Activated CD8-positive, alpha-beta memory T cell treated with anti-CD3 and anti-CD28 coated beads, Interleukin-2, amount 50 U/mL, for 24 hours (primary cell): ENCODE measurements around the gene LIME1.

Source experiments
- DNase-seq: peaks from one replicate; pipeline ENCODE4 v3.0.0-alpha.2; 2020; ENCODE audit errors: extremely low read depth

Gene LIME1

GRCh38 chr20:63750807-63751470 is 14.5 kb downstream of the LIME1 start:
- DNase-seq = no peak

- no peak for DNase-seq
These were observed 15.2 kb downstream of the LIME1 start for GRCh38 chr20:63751471-63752271.

GRCh38 chr20:63752411-63753101 is 16.1 kb downstream of the LIME1 start:
- DNase-seq = no peak

- DNase-seq = no peak
These were observed 16.9 kb downstream of the LIME1 start for GRCh38 chr20:63753381-63753780.

- no peak for DNase-seq
These were observed 17.5 kb downstream of the LIME1 start for GRCh38 chr20:63754008-63754407.

- DNase-seq = no peak
These were observed 19.6 kb downstream of the LIME1 start for GRCh38 chr20:63755933-63756647.

- DNase-seq = no peak
These were observed 20.2 kb downstream of the LIME1 start for GRCh38 chr20:63756648-63756991.

GRCh38 chr20:63758152-63758551 is 21.7 kb downstream of the LIME1 start:
- no peak for DNase-seq

GRCh38 chr20:63759377-63759901 is 23.0 kb downstream of the LIME1 start:
- DNase-seq = no peak

- DNase-seq = no peak
These were observed 28.8 kb downstream of the LIME1 start for GRCh38 chr20:63765082-63765873.

GRCh38 chr20:63765902-63766301 is 29.4 kb downstream of the LIME1 start:
- no peak for DNase-seq

- DNase-seq = no peak
These were observed 30.4 kb downstream of the LIME1 start for GRCh38 chr20:63766695-63767426.

GRCh38 chr20:63767456-63767855 is 31.0 kb downstream of the LIME1 start:
- DNase-seq = no peak

GRCh38 chr20:63767886-63768285 is 31.4 kb downstream of the LIME1 start:
- DNase-seq = no peak

GRCh38 chr20:63768591-63769515 is 32.4 kb downstream of the LIME1 start:
- DNase-seq = no peak

GRCh38 chr20:63769891-63770474 is 33.5 kb downstream of the LIME1 start:
- no peak for DNase-seq

- no peak for DNase-seq
These were observed 34.7 kb downstream of the LIME1 start for GRCh38 chr20:63771046-63771707.

GRCh38 chr20:63772781-63773518 is 36.5 kb downstream of the LIME1 start:
- no peak for DNase-seq
